Stimulated activated CD4-positive, alpha-beta T cell treated with anti-CD3 and anti-CD28 coated beads, Interleukin-2, amount 100 ng/mL, for 4 hours (primary cell): ENCODE data around the gene SF3A2.
A peak's percentile ranks its signal among the peaks of the same experiment; 100 is the strongest.

Source experiments
- DNase-seq: peaks from one replicate; pipeline ENCODE4 v3.0.0-alpha.2; 2020; ENCODE audit warnings: low read depth

SF3A2 gene

GRCh38 chr19:2253106-2254063, 16.8 kb downstream of the SF3A2 start:
- DNase-seq, result no peak

DNA sequence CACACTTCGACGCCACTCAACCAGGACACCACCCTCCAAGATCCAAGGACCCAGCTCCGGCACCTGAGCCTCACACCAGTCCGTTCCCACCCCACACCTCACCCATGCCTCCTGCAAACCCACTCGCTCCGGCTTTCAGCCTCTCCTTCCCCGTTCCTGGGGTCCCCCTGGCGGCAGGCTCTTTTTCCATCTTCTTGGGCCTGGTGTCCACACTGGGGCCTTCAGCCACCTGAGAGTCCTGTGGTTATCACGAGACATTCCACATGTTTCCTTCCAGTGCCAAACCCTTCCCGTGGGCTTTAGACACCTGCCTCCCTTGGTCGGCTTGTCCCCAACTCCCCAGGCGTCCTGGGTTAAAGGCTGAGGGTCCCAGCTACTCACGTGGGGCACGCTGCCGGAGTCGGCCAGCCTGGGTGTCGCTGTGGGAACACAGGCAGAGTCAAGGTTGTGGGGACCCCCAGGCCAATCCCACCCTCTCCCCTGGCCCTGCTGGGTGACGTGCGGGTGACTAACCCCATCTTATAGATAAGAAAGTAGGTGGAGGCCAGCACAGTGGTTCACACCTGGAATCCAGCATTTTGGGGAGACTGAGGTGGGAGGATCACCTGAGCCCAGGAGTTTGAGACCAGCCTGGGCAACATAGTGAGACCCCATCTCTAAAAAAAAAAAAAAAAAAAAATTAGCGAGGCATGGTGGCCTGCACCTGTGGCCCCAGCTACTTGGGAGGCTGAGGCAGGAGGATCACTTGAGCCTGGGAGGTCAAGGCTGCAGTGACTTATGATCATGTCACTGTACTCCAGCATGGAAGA, 17.6 kb downstream of the SF3A2 start:
- no peak for DNase-seq

DNA sequence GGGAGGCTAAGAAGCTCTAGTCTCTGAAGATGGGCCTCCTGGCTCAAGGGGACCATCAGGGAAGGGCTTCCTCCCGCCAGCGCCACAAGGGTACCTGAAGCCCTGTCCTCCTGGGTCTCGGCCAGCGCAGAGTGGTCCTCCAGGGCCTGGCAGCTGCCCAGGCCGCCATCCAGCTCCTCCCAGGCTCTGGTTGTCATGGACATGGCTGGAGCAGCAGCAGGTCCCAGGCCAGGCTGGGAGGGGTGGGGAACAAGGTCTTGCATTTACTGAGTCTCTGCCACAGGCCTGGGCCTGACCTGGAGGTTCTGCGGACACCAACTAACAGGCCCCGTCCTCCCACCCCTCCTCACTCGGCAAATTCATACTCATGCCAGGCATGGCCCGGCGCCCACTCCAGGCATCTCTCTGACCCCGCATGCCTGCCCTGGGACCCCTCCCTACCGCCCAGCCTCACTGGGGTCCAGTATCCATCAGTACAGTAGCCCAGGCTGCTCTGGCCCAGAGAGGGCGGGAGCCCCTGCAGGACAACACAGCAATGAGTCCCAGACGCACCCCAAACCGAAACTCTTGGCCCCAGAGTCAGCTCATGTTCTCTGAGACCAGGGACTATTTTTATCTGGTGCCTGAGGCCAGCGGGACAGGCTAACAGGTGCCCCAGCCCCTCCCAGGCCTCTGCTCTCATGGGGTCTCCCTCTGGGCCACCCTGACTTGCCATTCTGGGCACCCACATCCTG, 18.7 kb downstream of the SF3A2 start:
- DNase-seq, result no peak

GRCh38 chr19:2255982-2256685, 19.5 kb downstream of the SF3A2 start, which contains the start of gene JSRP1:
Gene JSRP1 (minus strand): TSS chr19:2256417. CDS start chr19:2255314, 1,103 bp downstream.
- no peak for DNase-seq

DNA sequence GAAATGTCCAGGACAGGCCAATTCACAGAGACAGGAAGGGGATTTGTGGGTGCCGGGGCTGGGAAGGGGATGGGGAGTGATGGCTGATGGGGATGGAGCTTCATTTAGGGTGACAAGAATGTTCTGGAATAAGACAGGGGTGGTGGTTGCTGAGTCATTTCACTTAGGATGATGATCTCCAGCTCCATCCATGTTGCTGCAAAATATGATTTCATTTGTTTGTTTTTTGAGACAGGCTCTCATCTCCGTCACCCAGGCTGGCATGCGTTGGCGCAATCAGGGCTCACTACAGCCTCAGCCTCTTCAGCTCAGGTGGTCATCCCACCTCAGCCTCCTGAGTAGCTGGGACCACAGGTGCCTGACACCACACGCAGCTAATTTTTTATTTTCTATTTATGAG, 22.7 kb downstream of the SF3A2 start:
- no peak for DNase-seq

DNA sequence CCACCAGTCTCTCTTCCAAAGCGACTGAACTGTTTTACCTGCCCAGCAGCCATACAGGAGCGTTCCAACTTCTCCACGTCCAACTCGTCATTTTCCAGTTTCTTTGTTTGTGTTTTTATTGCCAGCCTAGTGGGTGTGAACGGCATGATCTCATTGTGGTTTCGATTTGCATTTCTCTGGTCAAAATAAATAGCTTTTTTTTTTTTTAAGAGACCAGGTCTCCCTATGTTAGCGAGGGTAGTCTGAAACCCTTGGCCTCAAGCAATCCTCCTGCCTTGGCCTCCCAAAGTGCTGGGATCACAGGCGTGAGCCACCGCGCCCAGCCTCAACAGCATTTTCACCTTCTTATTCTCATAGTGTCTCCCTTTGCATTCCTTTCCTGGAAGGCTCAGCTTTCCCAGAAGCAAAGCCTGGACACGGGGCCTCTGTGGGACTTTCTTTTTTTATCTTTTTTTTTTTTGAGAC, 23.7 kb downstream of the SF3A2 start:
- DNase-seq, result no peak

- no peak for DNase-seq
Measured at GRCh38 chr19:2261438-2262172, 25.0 kb downstream of the SF3A2 start.

DNA sequence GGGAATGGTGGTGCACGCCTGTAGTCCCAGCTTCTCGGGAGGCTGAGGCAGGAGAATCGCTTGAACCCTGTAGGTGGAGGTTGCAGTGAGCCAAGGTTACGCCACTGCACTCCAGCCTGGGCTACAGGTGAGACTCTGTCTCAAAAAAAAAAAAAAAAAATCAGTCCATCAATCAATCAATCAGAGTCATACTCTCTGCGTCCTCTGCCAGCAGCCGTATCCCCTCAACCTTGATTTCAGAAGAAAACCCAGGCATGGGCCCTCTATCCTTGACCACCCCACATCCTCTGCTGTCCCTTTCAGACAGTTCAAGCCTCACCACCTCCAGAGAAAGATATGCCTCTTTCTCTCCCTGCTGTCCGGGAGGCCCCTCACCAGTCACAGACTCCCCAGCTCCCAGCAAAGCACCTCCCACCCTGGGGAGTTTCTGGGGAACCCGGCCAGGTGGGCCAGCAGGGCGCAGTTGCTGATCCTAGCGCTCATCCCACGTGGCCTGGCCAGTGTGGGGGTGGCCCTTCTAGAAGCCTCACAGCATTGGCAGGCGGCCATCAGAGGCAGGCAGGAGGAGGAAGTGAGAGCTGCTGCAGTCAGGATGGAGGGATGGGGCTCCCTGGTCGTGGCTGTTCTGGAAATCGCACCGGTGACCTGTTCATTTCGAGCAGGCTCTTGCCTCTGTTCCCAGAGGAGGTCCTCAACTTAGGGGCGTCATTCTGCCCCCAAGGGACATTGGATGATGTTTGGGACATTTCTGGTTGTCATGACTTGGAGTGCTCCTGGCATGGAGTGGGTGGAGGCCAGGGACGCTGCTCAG, 29.8 kb downstream of the SF3A2 start:
- DNase-seq, result no peak

DNA sequence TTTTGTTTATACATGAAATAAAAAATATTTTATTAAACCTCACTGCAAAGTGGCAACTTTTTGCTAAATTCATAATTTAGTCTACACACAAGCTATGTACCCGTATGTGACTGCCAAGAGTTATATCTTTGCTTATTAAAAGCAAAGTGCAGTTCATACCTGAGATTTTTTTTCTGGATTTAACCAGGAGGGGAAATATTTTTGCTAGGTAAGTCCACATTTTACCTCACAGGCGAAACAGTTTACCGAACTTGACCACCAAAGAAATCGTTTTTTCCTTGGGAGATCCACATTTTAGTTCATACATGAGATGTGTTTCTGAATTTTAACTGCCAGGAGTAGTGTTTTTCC, 31.8 kb downstream of the SF3A2 start:
- no peak for DNase-seq

- DNase-seq, result no peak
Measured at GRCh38 chr19:2268861-2269243, 32.2 kb downstream of the SF3A2 start.

- DNase-seq, result peak; percentile 98
Measured at GRCh38 chr19:2269244-2270156, 32.9 kb downstream of the SF3A2 start.

GRCh38 chr19:2270157-2270422, 33.5 kb downstream of the SF3A2 start:
- no peak for DNase-seq

- peak; percentile 69 for DNase-seq
Measured at GRCh38 chr19:2270423-2271233, 34.0 kb downstream of the SF3A2 start.

- no peak for DNase-seq
Measured at GRCh38 chr19:2271234-2272103, 34.8 kb downstream of the SF3A2 start.

DNA sequence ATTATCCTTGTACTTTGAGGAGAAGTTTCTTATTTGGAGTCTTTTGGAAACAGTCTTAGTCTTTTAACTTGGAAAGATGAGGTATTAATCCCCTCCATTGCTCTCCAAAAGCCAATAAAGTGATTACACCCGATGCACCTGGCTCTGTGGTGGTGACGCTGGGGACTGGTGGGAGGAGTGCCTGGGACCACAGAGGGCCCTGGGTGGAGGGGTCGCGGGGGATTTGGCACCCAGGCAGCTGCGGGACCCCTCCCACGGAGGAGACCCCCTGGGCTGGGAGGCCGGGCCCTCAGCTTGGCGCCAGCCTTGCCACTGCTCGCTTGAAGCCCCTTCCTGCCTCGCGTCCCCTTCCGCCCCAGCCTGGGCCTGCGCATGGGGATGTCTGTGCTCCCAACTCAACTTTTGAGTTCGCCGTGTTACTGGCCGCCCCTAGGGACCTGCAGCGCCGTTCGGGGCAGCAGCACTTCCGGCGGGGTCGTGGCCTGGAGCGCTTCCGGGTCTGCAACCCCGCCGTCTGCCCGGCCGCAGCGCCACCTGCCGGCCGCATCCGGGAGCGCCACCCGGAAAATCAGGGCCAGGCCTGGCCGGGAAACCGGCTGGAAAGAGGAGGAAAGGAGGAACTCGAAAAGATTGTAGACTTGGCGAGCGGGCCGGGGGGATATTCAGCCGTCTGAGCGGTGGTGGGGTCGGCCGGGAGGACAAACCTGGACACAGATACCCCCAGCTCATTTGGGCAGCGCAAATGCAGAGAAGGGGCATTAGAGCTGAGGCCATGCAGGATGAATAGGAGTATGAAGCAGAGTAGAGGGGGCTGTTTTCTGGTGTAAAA, 36.9 kb downstream of the SF3A2 start:
- no peak for DNase-seq

- DNase-seq, result no peak
Measured at GRCh38 chr19:2274185-2274711, 37.6 kb downstream of the SF3A2 start.
